NK-92 (cell line): Measurements from ENCODE around the gene EIF3L.

Experiments
- DNase-seq: peaks from one replicate; lab custom pipeline; 2025; ENCODE audit not compliant: unreplicated experiment; lab: John Stamatoyannopoulos, UW

EIF3L gene

GRCh38 chr22:37850801-37851200 is 1.6 kb downstream of the EIF3L start:
- DNase-seq, result no peak

- DNase-seq, result no peak
Observed at GRCh38 chr22:37852418-37852817, 3.2 kb downstream of the EIF3L start.

GRCh38 chr22:37854946-37855345 is 5.7 kb downstream of the EIF3L start:
- no peak for DNase-seq

GRCh38 chr22:37855462-37855861 is 6.2 kb downstream of the EIF3L start:
- DNase-seq, result no peak

- DNase-seq, result no peak
Observed at GRCh38 chr22:37860796-37861421, 11.7 kb downstream of the EIF3L start.

- DNase-seq, result no peak
Observed at GRCh38 chr22:37862570-37863325, 13.5 kb downstream of the EIF3L start.

- no peak for DNase-seq
Observed at GRCh38 chr22:37865510-37865909, 16.3 kb downstream of the EIF3L start.

GRCh38 chr22:37870273-37870672 is 21.1 kb downstream of the EIF3L start:
- DNase-seq, result no peak

GRCh38 chr22:37880668-37881440 is 31.6 kb downstream of the EIF3L start:
- no peak for DNase-seq

GRCh38 chr22:37884420-37884819 is 35.2 kb downstream of the EIF3L start:
- no peak for DNase-seq

GRCh38 chr22:37887584-37888378 is 38.6 kb downstream of the EIF3L start:
- no peak for DNase-seq

- no peak for DNase-seq
Observed at GRCh38 chr22:37891926-37892325, 42.7 kb downstream of the EIF3L start.

- DNase-seq, result no peak
Observed at GRCh38 chr22:37892566-37893335, 43.5 kb downstream of the EIF3L start.

- no peak for DNase-seq
Observed at GRCh38 chr22:37893583-37893983, 44.4 kb downstream of the EIF3L start.

- no peak for DNase-seq
Observed at GRCh38 chr22:37894939-37895670, 45.9 kb downstream of the EIF3L start.

- DNase-seq, result no peak
Observed at GRCh38 chr22:37896181-37896592, 47.0 kb downstream of the EIF3L start.

GRCh38 chr22:37896939-37897338 is 47.7 kb downstream of the EIF3L start:
- DNase-seq, result no peak

GRCh38 chr22:37897807-37898206 is 48.6 kb downstream of the EIF3L start:
- DNase-seq, result no peak

- DNase-seq, result no peak
Observed at GRCh38 chr22:37898441-37899181, 49.4 kb downstream of the EIF3L start.
